ENCODE measurements around the gene PLEKHA7.
"Not testable (repeated sequence)": the region's sequence is repeated elsewhere in the genome, so short reads cannot be mapped to it uniquely, and the experiment has no call there.

The PLEKHA7 gene

DNA sequence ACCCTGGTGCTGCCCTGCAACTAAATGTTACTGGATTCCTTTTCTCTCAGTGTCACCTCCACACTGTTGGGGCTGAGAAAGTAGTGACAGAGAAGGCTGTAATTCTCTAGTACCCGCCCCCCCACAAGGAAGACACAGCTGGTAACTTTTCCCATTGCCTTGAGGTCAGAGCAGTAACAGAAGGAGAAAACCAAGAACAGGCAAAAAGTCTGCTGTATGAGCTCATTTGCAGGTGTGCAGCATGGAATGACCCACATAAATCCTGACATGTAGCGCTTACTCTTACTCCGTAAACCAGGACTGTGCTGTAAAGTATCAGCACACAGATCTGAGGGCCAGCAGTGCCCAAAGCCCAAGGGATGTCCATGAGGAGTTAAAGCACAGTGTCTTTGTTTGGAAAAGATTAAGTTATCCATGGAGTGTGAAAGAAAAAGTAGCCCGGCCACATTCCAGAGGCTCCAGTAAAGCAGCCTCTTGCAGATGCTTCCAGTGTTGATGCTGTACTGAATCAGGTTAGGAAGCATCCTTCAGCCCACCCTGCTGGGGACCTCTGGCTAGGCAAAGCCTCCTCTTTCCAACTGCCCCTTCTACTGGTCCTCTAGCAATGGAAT is 120.7 kb downstream of the PLEKHA7 start:
- Histone ChIP-seq H3K27me3 (no peaks in the 10 kb centered on the region), H3K9me3 (no peaks in the 10 kb centered on the region), H3K36me3 (no peaks in the 10 kb centered on the region), H3K4me1 (no peaks in the 10 kb centered on the region), H3K4me3 (ENCODE audit: low read depth, low read length) (no peak overlapping the region)
- no peak for DNase-seq
- TF ChIP-seq, protein P1, sequence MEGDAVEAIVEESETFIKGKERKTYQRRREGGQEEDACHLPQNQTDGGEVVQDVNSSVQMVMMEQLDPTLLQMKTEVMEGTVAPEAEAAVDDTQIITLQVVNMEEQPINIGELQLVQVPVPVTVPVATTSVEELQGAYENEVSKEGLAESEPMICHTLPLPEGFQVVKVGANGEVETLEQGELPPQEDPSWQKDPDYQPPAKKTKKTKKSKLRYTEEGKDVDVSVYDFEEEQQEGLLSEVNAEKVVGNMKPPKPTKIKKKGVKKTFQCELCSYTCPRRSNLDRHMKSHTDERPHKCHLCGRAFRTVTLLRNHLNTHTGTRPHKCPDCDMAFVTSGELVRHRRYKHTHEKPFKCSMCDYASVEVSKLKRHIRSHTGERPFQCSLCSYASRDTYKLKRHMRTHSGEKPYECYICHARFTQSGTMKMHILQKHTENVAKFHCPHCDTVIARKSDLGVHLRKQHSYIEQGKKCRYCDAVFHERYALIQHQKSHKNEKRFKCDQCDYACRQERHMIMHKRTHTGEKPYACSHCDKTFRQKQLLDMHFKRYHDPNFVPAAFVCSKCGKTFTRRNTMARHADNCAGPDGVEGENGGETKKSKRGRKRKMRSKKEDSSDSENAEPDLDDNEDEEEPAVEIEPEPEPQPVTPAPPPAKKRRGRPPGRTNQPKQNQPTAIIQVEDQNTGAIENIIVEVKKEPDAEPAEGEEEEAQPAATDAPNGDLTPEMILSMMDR (IDR thresholded peaks at IDR 0.05; ENCODE audit: low read depth, low read length) = no peak

DNA sequence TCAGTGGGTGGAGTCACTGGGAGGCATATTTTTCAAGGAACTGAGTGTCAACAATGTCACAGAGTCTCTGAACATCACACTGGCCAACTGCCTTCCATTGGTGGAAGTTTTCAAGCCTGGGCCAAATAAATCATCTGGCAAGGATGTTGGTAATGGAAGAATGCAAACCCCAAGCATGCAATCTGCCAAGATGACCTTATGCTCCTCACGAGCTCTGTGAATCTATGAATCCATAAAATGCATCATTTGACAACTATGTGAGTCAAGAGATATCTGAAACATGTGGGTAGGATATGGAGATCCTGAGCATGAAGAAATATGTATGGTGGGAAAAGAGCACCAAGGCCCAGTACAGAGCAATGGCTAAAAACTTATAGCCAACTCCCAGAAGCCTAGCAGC is 122.2 kb downstream of the PLEKHA7 start:
- no peak overlapping the region for H3K4me3 ChIP-seq (ENCODE audit: low read depth, low read length)
- H3K9me3 ChIP-seq = no peaks in the 10 kb centered on the region
- TF ChIP-seq, protein P1 (IDR thresholded peaks at IDR 0.05; ENCODE audit: low read depth, low read length) = no peak
- H3K4me1 ChIP-seq = no peaks in the 10 kb centered on the region
- H3K36me3 ChIP-seq = no peaks in the 10 kb centered on the region
- no peaks in the 10 kb centered on the region for H3K27me3 ChIP-seq
- DNase-seq = no peak

DNA sequence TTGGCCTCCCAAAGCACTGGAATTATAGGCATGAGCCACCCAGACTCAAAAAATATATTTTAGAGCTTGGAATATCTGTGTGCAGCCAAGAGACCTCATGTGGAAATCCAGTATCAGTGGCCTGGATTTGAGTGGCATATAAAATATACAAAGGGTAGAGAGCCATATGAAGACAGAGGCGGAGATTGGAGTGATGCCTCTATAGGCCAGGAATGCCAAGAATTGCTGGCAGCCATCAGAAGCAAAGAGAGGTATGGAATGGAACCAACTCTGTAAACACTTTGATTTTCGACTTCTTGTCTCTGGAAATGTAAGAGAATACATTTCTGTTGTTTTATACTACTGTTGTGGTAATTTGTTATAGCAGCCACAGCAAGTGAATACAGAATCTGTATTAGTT is 123.0 kb downstream of the PLEKHA7 start:
- no peak for DNase-seq
- Histone ChIP-seq H3K4me1 (no peaks in the 10 kb centered on the region), H3K27me3 (no peaks in the 10 kb centered on the region), H3K36me3 (no peaks in the 10 kb centered on the region), H3K4me3 (ENCODE audit: low read depth, low read length) (no peak overlapping the region), H3K9me3 (no peaks in the 10 kb centered on the region)
- TF ChIP-seq, protein P1 (IDR thresholded peaks at IDR 0.05; ENCODE audit: low read depth, low read length) = no peak

DNA sequence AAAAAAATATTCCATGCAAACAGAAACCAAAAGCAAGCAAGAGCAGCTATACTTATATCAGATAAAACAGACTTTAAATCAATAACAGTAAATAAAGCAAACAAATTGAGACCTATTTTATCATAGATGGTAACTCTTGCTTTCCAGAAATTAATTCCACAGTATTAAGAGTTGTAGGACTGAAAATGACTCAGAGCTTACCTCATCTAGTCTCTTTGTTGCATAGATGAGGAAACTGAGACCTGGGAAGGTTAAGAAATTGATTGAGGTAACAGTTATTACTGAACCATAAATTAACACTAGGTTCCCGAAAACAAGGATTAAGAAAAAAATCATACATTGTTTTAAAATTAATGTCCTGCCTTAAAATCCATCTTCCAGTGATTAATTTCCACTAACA is 123.8 kb downstream of the PLEKHA7 start:
- H3K27me3 ChIP-seq = no peaks in the 10 kb centered on the region
- DNase-seq = no peak
- H3K4me3 ChIP-seq (ENCODE audit: low read depth, low read length) = no peak overlapping the region
- H3K4me1 ChIP-seq = no peaks in the 10 kb centered on the region
- TF ChIP-seq, protein P1 (IDR thresholded peaks at IDR 0.05; ENCODE audit: low read depth, low read length) = no peak
- H3K36me3 ChIP-seq = no peaks in the 10 kb centered on the region
- no peaks in the 10 kb centered on the region for H3K9me3 ChIP-seq

DNA sequence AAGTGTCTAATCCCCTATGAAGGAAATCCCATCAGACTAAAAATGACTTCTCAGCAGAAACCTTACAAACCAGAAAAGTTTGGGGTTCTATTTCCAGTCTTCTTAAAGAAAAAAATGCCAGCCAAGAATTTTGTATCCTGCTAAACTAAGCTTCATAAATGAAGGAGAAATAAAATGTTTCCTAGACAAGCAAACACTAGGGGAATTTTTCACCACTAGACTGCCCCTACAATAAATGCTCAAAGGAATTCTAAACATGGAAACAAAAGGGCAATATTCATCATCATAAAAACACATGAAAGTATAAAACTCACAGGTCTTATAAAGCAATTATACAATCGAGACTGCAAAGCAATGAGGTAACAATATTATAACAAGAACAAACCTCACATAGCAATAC is 124.3 kb downstream of the PLEKHA7 start:
- TF ChIP-seq, protein P1 (IDR thresholded peaks at IDR 0.05; ENCODE audit: low read depth, low read length) = no peak
- DNase-seq = no peak
- Histone ChIP-seq H3K27me3 (no peaks in the 10 kb centered on the region), H3K36me3 (no peaks in the 10 kb centered on the region), H3K4me3 (ENCODE audit: low read depth, low read length) (no peak overlapping the region), H3K4me1 (no peaks in the 10 kb centered on the region), H3K9me3 (no peaks in the 10 kb centered on the region)

DNA sequence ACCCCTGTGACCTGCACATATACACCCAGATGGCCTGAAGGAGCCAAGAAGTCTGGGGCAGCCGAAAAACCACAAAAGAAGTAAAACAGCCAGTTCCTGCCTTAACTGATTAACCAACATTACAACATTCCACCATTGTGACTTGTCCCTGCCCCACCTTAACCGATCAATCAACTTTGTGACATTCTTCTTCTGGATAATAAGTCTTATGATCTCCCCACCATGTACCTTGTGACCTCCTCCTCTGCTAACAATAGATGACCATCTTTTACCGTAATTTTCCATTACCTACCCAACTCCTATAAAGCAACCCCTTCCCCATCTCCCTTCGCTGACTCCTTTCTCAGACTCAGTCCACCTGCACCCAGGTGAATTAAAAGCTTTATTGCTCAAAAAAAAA is 125.2 kb downstream of the PLEKHA7 start:
- not testable (repeated sequence) for H3K4me3 ChIP-seq (ENCODE audit: low read depth, low read length); H3K36me3 ChIP-seq; H3K9me3 ChIP-seq; H3K27me3 ChIP-seq; H3K4me1 ChIP-seq; DNase-seq

DNA sequence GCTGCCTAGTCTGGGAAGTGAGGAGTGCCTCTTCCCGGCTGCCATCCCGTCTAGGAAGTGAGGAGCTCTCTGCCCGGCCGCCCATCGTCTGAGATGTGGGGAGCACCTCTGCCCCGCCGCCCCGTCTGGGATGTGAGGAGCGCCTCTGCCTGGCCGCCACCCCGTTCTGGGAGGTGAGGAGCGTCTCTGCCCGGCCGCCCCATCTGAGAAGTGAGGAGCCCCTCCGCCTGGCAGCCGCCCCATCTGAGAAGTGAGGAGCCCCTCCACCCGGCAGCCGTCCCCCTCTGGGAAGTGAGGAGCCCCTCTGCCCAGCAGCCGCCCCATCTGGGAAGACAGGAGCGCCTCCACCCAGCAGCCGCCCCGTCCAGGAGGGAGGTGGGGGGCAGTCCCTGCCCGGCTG is 126.3 kb downstream of the PLEKHA7 start:
- H3K36me3 ChIP-seq; H3K9me3 ChIP-seq; H3K27me3 ChIP-seq; DNase-seq; H3K4me1 ChIP-seq; H3K4me3 ChIP-seq (ENCODE audit: low read depth, low read length): not testable (repeated sequence)

Data from BE2C (cell line).